HepG2 (cell line): Measurements from ENCODE around the gene CALML6. TPM values are rescaled to one million over a fixed set of nuclear protein-coding genes. Genes with fewer than 3 reads are reported as not detected.

Experiments used
- AKAP8 ChIP-seq: sonication (generic); formaldehyde crosslinking; IDR thresholded peaks from 2 replicates; pipeline ENCODE4 v1.5.1; 2020; ENCODE audit warnings: mild to moderate bottlenecking, missing genetic modification reagents
- FOXP1 ChIP-seq, 2 experiments: fragments of 450-650 bp in 1 of 2; IDR thresholded peaks; 2 replicates each; pipeline ENCODE4 v1.6.1; 2017 to 2018; ENCODE audit warnings: antibody characterized with exemption in 1 of 2
- MYPOP ChIP-seq: sonication (generic); formaldehyde crosslinking; IDR thresholded peaks from 2 replicates; pipeline ENCODE4 v1.8.1; 2023; ENCODE audit warnings: mild to moderate bottlenecking, moderate library complexity, missing genetic modification reagents
- PBX2 ChIP-seq: IDR thresholded peaks from 2 replicates; pipeline ENCODE4 v1.6.1; 2016; ENCODE audit warnings: control low read depth
- polyA plus RNA-seq, 8 experiments: library from polyadenylated mRNA; depleted of rRNA in 3 of 8; stranded (reverse) in 7 of 8; unstranded in 1 of 8; fragments of >200 nt; fragmentation: Illumina TruSeq in 4 of 8; extraction: Trizol in 4 of 8; gene quantifications; 2 replicates each; pipeline versions ENCODE4 v1.2.1 to v1.2.3, GENCODE V29; 2011 to 2016; ENCODE audit warnings: low read depth in 4 of 8, missing spikeins in 1 of 8, mixed read lengths in 1 of 8; ENCODE audit not compliant: insufficient read depth in 1 of 8
- total RNA-seq, 5 experiments: library from RNA; depleted of rRNA; stranded (reverse); fragments of >200 nt; fragmentation: Illumina TruSeq; extraction: Trizol; gene quantifications; 2 replicates each; pipeline ENCODE4 v1.2.3, GENCODE V29; 2016; ENCODE audit warnings: low read depth in 1 of 5
- TF ChIP-seq, protein P1 (sequence below): IDR thresholded peaks from 2 replicates; pipeline ENCODE4 v1.6.1; 2016; ENCODE audit warnings: low read depth, missing genetic modification reagents, missing compliant biosample characterization
- TF ChIP-seq, protein P2 (sequence below), 2 experiments: sonication (generic) in 1 of 2; formaldehyde crosslinking in 1 of 2; IDR thresholded peaks; 2 replicates each; pipeline versions ENCODE4 v1.6.1 to v1.9.0; 2014 to 2022; ENCODE audit warnings: antibody characterized with exemption in 1 of 2, borderline replicate concordance in 1 of 2, inconsistent platforms in 1 of 2, low read depth in 1 of 2, missing genetic modification reagents in 1 of 2
- TF ChIP-seq, protein P3 (sequence below): sonication (generic); formaldehyde crosslinking; IDR thresholded peaks from 2 replicates; pipeline ENCODE4 v1.4.0; 2020; ENCODE audit warnings: missing genetic modification reagents, borderline replicate concordance

CALML6 gene
- total and polyA plus RNA-seq, 2 of the 13 experiments (the other 11 are each of a cell fraction or from before 2014, with no cell fraction given), result 0.11 to 0.12 TPM

DNA sequence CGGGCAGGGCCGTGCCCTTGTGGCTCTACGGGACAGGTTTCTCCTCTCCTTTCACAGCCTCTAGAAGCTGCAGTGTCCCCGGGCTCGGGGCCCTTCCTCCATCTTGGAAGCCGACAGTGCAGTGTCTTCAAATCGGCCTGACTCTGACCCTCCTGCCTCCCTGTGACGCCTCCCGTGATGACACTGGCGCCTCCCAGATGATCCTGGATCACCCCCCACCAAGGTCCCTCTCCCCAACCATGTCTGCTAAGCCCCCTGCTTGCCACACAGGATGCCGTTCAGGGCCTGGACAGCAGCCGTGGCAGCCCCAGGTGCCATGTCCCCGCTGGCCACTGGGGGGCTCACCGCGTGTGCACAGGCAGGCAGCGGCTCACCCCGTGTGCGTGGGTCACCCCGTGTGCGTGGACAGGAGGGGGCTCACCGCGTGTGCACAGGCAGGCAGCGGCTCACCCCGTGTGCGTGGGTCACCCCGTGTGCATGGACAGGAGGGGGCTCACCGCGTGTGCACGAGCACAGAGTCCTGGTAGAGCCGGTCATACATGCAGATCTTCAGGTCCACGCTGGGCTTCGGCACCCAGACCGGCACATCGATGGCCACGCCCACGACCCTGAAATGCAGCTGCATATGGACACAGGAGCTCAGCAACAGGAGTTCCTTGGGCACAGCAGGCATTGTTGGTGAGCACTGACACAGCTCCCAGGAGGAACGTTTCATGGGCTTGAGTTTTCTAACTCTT lies 28.9 kb downstream of the CALML6 start (continued):
- TF ChIP-seq, protein P1, sequence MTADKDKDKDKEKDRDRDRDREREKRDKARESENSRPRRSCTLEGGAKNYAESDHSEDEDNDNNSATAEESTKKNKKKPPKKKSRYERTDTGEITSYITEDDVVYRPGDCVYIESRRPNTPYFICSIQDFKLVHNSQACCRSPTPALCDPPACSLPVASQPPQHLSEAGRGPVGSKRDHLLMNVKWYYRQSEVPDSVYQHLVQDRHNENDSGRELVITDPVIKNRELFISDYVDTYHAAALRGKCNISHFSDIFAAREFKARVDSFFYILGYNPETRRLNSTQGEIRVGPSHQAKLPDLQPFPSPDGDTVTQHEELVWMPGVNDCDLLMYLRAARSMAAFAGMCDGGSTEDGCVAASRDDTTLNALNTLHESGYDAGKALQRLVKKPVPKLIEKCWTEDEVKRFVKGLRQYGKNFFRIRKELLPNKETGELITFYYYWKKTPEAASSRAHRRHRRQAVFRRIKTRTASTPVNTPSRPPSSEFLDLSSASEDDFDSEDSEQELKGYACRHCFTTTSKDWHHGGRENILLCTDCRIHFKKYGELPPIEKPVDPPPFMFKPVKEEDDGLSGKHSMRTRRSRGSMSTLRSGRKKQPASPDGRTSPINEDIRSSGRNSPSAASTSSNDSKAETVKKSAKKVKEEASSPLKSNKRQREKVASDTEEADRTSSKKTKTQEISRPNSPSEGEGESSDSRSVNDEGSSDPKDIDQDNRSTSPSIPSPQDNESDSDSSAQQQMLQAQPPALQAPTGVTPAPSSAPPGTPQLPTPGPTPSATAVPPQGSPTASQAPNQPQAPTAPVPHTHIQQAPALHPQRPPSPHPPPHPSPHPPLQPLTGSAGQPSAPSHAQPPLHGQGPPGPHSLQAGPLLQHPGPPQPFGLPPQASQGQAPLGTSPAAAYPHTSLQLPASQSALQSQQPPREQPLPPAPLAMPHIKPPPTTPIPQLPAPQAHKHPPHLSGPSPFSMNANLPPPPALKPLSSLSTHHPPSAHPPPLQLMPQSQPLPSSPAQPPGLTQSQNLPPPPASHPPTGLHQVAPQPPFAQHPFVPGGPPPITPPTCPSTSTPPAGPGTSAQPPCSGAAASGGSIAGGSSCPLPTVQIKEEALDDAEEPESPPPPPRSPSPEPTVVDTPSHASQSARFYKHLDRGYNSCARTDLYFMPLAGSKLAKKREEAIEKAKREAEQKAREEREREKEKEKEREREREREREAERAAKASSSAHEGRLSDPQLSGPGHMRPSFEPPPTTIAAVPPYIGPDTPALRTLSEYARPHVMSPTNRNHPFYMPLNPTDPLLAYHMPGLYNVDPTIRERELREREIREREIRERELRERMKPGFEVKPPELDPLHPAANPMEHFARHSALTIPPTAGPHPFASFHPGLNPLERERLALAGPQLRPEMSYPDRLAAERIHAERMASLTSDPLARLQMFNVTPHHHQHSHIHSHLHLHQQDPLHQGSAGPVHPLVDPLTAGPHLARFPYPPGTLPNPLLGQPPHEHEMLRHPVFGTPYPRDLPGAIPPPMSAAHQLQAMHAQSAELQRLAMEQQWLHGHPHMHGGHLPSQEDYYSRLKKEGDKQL (CRISPR knock-in tag), result 0 out of 2 replicates have a peak, but pooled peaks have one; percentile 27
- peak; percentile 29; the same call in 1 of the 2 replicates for TF ChIP-seq MYPOP
- no peak for TF ChIP-seq AKAP8 (CRISPR knock-in tag)
- no peak for TF ChIP-seq FOXP1 (IDR thresholded peaks at IDR 0.05)
- 0 out of 2 replicates have a peak, but pooled peaks have one; percentile 13 for TF ChIP-seq FOXP1 (CRISPR knock-in tag; IDR thresholded peaks at IDR 0.05)
- TF ChIP-seq, protein P2, sequence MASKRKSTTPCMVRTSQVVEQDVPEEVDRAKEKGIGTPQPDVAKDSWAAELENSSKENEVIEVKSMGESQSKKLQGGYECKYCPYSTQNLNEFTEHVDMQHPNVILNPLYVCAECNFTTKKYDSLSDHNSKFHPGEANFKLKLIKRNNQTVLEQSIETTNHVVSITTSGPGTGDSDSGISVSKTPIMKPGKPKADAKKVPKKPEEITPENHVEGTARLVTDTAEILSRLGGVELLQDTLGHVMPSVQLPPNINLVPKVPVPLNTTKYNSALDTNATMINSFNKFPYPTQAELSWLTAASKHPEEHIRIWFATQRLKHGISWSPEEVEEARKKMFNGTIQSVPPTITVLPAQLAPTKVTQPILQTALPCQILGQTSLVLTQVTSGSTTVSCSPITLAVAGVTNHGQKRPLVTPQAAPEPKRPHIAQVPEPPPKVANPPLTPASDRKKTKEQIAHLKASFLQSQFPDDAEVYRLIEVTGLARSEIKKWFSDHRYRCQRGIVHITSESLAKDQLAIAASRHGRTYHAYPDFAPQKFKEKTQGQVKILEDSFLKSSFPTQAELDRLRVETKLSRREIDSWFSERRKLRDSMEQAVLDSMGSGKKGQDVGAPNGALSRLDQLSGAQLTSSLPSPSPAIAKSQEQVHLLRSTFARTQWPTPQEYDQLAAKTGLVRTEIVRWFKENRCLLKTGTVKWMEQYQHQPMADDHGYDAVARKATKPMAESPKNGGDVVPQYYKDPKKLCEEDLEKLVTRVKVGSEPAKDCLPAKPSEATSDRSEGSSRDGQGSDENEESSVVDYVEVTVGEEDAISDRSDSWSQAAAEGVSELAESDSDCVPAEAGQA (IDR thresholded peaks at IDR 0.05; ENCODE audit: low read depth), result no peak
- TF ChIP-seq, protein P2 (CRISPR knock-in tag; IDR thresholded peaks at IDR 0.05; ENCODE audit: borderline replicate concordance), result no peak
- TF ChIP-seq PBX2 (CRISPR knock-in tag), result no peak
- TF ChIP-seq, protein P3, sequence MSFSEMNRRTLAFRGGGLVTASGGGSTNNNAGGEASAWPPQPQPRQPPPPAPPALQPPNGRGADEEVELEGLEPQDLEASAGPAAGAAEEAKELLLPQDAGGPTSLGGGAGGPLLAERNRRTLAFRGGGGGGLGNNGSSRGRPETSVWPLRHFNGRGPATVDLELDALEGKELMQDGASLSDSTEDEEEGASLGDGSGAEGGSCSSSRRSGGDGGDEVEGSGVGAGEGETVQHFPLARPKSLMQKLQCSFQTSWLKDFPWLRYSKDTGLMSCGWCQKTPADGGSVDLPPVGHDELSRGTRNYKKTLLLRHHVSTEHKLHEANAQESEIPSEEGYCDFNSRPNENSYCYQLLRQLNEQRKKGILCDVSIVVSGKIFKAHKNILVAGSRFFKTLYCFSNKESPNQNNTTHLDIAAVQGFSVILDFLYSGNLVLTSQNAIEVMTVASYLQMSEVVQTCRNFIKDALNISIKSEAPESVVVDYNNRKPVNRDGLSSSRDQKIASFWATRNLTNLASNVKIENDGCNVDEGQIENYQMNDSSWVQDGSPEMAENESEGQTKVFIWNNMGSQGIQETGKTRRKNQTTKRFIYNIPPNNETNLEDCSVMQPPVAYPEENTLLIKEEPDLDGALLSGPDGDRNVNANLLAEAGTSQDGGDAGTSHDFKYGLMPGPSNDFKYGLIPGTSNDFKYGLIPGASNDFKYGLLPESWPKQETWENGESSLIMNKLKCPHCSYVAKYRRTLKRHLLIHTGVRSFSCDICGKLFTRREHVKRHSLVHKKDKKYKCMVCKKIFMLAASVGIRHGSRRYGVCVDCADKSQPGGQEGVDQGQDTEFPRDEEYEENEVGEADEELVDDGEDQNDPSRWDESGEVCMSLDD (CRISPR knock-in tag), result no peak; the same call in 1 of the 2 replicates
